NCI-H748 (cell line): ENCODE results near the gene DLGAP1.
"Not testable (repeated sequence)": the region's sequence is repeated elsewhere in the genome, so short reads cannot be mapped to it uniquely, and the experiment has no call there.

Experiments
- DNase-seq: peaks from one replicate; lab custom pipeline; 2025; ENCODE audit not compliant: unreplicated experiment; lab: John Stamatoyannopoulos, UW

DLGAP1 gene

DNA sequence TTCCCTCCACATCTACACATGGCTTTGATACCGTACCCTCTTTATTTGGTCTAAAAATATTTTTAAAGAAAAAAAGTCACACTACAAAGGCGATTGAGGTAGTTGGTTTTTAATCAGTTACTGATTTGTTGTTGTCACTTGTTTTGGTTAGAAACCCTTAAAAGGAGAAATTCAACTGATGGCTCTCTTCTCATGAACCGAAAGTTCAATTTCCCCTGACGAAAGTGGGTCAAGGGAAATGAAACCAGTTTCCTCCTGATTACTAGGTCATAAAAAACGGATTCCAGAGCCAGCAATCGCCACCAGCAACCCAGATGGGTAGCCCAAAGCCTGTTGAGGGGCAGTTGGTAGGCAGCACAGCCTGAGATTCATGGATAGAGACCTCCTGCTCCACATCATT is 63.2 kb downstream of the DLGAP1 start:
- DNase-seq: no peak

- no peak for DNase-seq
Observed at GRCh38 chr18:4385876-4386275, 69.2 kb downstream of the DLGAP1 start.

- DNase-seq: no peak
Observed at GRCh38 chr18:4384932-4385331, 70.2 kb downstream of the DLGAP1 start.

DNA sequence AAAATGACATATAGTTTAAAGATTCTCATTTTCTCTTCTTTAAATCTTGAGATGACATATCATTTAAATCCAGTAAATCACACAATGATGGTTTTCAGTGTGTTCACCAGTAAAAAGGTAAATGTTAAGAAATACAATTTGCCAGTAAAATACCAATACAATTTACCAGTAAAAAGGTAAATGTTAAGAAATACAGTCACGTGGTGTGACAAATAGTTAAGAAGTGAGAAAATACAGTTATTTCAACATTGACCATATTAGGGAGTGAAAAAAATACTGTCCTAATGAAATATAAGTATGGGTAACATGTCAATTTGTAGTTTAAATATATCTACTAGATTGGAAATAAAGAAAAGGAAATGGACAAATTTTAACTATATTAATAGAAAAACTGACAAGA is 80.5 kb downstream of the DLGAP1 start:
- DNase-seq: no peak

GRCh38 chr18:4369705-4370104 is 85.4 kb downstream of the DLGAP1 start:
- DNase-seq: no peak

- no peak for DNase-seq
Observed at GRCh38 chr18:4360221-4360715, 94.8 kb downstream of the DLGAP1 start.

- DNase-seq: no peak
Observed at GRCh38 chr18:4358618-4359017, 96.5 kb downstream of the DLGAP1 start.

DNA sequence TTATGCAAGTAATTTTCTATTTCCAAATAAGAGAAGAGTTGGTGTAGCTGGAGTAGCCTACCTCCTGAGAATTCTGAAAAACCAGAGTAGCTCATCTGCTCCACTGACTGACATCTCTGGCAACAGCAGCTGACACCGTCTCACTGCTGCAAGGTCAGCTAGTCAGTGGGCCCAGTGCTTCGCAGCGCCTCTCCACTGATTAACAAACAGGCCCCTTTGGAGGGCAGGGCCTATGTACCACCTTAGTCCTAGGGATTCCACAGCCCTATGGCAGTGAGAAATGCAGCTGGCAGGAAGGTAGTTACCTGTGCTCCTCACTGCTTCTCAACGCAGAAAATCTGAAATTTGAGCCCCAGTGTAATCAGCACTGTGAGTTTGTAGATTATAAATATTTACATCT is 97.5 kb downstream of the DLGAP1 start:
- no peak for DNase-seq

DNA sequence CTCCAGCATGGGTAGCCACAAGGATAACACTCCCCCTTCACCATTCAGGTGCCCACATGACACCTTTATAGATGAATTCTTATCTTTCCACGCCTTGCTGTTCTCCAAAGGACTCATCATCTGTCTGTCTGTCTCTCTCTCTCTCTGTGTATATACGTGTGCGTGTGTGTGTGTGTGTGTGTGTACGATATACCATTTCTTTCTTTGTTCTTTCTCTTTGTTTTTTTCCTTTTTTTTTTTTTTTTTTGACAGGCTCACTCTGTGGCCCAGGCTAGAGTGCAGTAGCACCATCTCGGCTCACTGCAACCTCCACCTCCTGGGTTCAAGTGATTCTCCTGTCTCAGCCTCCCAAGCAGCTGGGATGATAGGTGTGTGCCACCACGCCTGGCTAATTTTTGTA is 98.2 kb downstream of the DLGAP1 start:
- no peak for DNase-seq

DNA sequence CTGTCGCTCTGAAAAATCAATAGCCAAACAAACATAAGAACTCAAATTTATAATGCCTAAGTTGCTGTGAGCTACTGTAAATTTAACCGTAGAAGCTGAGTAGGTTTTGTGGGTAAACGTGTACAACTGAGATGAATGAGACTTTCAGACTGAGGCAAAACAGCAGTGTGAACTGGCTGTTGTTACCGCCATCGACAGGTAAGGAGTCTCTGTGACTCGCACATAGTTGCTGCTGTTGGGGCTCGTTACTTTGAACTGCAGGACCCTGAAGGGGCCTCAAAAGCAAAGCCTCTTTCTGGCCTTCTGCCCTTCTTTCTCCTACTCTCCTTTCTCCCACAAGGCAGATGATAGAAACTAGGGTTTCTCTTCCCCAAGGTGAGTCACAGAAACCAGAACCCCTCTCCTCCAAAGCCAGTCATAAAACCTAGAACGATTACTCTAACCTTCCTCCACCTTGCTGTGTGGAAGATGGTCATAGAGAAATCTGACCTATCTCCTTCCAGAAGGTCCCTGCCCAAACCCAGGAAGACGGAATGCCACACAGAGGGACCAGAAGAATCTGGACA is 101.2 kb downstream of the DLGAP1 start:
- no peak for DNase-seq

- DNase-seq: no peak
Observed at GRCh38 chr18:4352746-4353551, 102.2 kb downstream of the DLGAP1 start.

GRCh38 chr18:4351005-4351404 is 104.1 kb downstream of the DLGAP1 start:
- no peak for DNase-seq

DNA sequence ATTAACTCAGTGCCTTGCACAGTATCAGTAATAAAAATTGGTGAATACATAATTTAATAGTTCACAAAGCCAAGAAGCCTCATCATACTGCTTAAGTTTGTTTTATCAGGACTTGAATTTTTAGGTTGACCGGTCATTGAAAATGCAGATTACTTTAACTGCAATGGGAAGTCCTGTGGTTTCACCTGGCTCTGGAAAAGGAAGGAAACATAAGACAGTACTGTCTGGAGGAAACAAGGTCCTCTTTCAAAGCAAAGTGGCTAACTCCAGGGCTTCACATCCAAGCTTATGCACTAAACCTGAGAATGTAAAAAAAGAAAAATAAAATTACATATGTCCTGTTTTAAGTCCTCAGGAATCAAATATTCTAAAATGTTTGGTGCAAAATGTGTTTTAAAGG is 119.7 kb downstream of the DLGAP1 start:
- no peak for DNase-seq

GRCh38 chr18:4333043-4333442 is 122.1 kb downstream of the DLGAP1 start:
- no peak for DNase-seq

GRCh38 chr18:4319738-4320677 is 135.1 kb downstream of the DLGAP1 start:
- no peak for DNase-seq

DNA sequence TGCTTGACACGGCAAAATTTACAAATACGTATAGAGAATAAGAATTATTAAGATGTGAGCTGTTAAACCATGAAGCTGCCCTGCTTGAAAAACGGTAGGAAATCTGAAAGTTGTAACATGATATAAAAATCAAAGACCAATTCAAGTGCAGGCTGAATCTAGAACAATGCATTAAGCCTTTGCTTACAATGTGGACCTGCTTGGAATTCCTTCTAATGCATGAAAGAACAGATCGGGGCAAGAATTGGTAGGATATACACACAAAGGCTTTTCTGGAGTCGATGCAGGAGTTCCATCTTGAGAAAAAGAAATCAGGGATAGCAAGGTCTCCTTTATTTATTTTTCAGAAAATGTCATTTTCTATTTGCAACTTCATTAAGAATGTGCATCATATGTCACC is 136.8 kb downstream of the DLGAP1 start:
- DNase-seq: no peak

DNA sequence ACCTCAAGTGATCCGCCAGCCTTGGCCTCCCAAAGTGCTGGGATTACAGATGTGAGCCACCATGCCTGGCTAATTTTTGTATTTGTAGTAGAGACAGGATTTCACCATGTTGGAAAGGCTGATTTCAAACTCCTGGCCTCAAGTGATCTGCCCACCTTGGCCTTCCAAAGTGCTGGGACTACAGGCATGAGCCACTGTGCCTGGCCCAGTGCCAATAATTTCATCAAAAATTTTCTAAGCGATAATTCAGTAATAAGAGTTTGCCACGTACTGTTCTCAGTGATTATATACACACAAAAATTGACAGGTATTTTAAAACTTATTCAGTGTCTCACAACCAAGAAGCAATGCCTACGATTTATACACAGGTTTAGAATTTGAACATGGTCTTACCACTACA is 143.2 kb downstream of the DLGAP1 start:
- DNase-seq: not testable (repeated sequence)

GRCh38 chr18:4311136-4311535 is 144.0 kb downstream of the DLGAP1 start:
- DNase-seq: no peak

DNA sequence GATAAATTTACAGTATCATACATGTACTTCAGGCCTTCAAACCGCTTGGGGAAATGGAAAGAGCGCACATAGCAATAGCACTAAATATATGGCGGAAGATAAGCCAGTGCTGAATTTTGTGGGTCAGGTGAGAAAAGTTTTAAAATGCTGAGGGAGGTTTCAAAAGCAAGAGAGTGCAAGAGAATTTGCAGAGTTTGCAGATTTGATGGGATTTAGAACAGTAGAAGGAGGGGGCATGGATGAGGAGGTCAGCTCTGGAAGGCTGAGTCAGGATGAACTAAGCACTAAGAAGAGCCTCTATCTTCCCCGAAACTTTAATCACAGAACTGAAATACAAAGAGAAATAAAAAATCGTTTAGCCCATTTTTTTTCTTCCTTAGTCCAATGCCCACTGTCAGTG is 145.9 kb downstream of the DLGAP1 start:
- no peak for DNase-seq

DNA sequence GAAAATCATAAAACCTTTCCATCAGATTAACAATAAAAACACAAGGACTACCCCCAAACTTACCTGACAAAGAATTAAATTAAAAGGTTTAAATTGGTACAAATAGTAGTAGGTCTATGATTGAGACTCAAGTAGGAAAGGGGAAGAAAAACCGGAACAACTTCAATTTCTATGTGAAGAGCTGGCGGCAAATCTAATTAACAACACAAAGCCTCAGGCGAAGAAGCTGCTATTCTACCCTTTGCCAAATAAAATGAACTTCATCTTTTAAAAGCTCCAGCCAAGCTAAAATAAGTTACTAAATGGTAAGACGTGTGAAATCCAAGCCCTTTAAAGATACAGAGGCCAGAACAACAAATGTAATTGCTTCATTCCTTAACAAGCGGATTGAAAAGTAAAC is 146.5 kb downstream of the DLGAP1 start:
- no peak for DNase-seq

- no peak for DNase-seq
Observed at GRCh38 chr18:4299395-4299794, 155.7 kb downstream of the DLGAP1 start.

- no peak for DNase-seq
Observed at GRCh38 chr18:4293337-4293736, 161.8 kb downstream of the DLGAP1 start.
